GM18520 (cell line): ENCODE measurements around the gene DCST1.

ENCODE experiments used
- ATAC-seq: cut with Tn5 transposase; IDR thresholded peaks from one replicate; pipeline ENCODE4 v1.9.1; 2021; ENCODE audit not compliant: unreplicated experiment

DCST1 gene

GRCh38 chr1:155000726-155001424 lies 32.7 kb upstream of the DCST1 start:
- peak; percentile 30 for ATAC-seq

- ATAC-seq, result no peak
These were observed 32.3 kb upstream of the DCST1 start for GRCh38 chr1:155001425-155001674.

DNA sequence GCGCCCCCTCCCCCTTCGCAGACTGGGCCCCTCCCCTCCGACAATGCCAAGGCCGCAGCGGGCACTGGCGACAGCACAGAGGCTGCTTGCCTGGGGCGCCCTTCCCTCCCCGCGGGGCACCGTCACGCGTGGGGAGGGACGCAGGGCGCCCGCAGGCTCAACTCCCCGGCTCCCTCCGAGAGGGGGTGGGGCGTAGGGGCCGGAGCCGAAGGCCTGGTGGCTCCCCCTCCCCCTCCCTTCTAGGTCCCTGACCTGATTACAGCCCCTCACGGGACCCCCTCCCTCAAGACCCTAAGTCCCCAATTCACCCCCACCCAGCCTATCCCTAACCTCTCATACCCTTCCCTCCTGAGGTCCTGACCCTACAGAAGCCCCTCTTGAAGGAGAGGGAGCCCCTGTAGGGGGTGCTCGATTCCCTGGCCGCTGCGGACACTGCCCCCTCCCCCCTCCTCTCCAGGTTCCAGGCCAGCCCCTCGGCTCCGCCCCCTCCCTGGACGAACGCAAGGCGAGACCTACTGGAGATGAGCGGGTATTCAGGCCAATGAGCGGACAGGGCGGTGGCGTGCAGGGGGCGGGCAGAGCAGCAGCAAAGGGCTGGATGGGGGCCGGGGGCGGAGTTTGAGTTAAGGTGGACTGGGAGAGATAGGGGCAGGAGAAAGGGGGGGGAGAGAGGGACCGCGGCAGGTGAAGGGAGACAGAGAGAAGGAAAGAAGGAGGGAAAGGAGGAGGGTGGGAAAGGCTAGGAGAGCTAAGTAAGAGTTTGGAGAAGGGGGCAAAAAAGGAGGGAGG lies 31.8 kb upstream of the DCST1 start:
- peak; percentile 62 for ATAC-seq

DNA sequence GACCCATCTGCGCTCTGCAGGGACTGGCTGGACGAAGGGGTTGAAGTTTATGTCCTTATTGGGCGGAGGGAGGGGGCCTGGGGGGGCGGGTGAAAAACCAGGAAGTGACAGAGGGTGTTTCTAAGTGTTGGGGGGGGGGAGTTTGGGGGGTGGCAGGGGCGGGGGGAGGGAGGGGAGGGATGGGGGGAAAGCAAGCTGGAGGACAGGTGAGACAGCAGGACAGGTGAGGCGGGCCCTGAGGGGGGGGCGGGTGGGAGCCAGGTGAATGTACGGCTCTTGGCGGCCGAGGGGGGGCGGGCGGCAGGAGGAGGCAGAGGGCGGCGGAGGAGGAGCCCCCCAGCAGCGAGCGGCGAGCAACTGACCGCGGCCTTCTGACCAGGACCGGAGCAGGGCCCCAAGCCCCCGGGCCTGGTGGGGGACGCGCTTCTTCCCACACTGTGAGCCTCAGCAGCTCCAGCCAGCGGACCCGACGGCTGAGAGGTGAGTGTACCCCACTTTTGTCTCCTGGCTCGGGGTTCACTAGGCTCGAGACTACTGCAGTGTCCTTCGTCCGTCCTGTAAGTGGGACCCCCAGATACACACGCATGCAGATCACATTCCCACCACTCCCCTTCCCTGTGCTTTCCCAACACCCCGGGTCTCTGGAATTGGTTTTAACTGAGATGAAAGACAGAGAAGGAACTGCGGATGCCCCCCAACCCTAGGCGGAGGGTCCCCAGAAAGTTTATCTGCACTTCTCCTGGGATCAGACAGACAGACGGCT lies 31.0 kb upstream of the DCST1 start, which contains the start of gene ZBTB7B:
TSS of gene ZBTB7B (plus strand) at position 339 of the 763 bp plus-strand sequence. CDS start 11,859 bp downstream, outside the sequence.
- ATAC-seq, result no peak

DNA sequence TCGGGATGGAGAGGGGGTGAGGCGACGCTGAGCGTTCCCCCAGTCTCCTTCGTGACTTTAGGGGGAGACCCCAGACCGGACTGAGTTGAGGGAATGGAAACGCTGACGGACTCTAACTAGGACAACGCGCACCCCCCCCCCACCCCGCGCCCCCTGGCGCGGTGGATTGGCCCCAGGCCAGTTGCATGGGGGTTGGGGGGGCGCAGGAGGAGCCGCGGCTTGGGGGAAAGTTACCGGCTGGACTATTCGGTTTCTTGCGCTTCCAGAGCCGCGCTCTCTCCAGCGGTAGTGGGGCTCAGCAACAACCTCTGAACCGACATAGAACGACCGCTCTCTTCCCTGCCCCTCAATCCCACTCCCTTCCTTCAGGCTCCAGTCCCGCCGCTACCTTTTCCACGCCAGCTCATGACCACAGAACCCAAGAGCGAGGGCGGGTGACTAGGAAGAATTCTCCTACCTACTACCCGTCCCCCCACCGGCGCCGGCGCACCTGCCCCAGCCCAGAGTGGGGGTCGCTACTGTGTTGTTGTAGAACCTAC lies 30.3 kb upstream of the DCST1 start:
- ATAC-seq, result no peak

DNA sequence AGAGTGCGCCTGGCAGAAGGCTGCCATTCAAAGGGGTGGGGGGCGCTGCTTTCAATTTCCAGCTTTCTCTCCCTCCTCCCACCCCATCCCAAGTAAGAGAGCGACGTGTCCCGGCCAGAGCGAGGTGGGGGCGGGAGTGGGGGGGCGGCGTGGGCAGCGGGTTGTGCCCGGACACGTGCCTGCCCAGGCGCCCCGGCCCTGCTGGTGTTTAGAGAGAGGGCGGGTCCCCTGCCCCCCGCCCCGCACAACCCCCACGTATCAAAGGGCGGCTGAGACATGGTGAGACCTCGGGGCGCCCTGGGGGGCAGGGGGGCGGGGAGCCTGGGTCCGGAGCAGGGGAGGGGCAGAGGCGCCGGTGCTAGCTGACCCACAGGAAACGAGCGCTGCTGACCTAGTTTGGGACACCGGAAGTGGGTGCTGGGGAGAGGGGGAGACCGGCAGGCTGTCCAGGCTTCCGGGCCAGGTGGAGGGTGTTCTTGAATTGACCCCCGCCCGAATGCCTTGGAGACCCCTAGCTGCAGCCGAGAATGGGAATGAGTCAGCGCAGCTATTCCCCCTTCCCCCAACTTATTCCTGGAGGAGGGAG lies 29.8 kb upstream of the DCST1 start:
- no peak for ATAC-seq

- no peak for ATAC-seq
These were observed 29.1 kb upstream of the DCST1 start for GRCh38 chr1:155004352-155005075.

DNA sequence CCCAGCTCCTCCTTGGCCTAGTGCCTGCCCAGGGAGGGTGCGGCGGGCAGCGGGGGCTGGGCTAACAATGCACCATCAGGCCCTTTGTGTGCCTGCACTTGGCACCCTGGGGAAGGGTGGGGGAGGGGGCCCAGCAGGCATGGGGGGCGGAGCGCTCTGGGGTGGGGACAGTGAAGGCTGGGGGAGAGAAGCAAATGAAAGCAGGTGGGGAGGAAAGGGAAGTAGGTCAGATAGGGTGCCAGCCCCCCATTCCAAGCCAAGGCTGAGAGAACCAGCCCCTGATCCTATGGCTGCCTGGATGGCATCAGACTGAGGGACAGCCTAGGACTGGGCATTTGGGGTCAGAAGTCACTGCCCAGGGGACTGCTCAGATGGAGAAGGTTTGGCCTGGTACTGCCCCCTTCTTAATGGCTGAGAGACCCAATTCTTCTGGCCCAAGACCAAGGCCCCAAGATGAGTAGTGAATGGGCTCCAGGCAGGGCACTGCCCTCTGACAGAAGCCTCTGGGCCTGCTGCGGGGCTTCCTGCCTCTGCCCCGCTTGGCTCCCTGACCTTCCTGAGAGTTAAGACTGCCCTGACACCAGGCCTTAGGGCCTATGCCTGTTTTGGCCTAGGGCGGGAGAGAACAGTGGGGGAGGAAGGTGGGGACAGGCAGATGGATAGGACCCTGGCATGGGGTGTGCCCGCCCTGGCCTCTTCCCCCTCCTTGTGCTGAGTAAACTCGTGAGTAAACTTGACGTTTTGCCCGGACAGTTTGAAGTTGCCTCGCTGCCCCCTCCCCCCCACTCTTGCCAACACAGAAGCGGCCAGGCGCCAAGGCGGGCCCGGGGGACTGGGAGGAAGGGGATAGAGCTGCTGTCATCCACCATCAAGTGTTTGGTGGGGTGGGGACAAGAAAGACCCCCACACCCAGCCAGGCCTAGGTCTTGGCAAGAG lies 28.3 kb upstream of the DCST1 start:
- no peak for ATAC-seq

GRCh38 chr1:155006601-155007101 lies 27.0 kb upstream of the DCST1 start:
- no peak for ATAC-seq

GRCh38 chr1:155007251-155007828 lies 26.3 kb upstream of the DCST1 start:
- ATAC-seq, result no peak

DNA sequence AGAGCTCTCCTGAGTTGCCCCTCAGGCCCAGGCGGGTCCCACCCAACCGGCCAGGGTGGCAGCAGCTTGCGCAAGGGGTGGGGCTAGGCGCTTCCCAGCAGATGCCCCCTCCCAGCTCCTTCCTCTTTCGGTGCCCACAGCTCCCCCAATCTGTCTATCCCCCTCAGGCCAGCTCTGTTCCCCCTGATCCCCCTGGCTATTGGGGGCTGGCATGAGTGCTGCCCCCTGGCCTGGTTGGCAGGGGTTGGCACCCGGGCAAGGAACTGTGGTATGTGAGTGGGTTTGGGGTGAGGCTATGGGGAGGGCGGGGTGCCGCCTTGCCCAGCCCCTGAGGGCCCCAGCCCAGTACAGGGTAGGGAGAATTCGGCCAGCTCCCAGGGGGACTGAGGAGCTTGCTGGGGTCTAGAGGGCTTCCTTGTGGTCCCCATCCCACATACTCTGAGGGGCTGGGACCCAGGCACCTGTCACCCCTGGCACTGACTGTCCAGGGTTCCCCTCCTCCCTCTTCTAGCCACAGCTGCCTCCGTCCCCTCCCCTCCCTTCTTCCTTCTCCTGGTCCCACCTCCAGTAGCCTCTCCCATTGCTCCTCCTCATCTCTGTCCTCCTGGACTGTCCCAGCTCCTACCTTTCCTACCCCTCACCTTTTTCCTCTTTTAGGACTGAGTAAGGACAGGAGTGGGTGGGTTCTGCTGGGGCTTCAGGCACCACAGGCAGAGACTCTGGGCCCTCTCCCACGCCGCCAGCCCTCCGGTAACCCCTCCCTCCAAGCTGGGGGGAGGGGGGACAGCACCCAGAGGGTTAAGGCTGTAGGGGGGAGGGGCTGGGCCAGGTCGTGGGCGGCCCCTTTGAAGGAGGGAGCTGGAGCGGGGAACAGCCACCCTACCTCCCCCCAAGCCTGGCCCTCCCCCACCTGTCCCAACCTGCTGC lies 25.3 kb upstream of the DCST1 start:
- ATAC-seq, result no peak

- no peak for ATAC-seq
These were observed 24.4 kb upstream of the DCST1 start for GRCh38 chr1:155009221-155009711.

GRCh38 chr1:155009742-155010141 lies 23.9 kb upstream of the DCST1 start:
- no peak for ATAC-seq

GRCh38 chr1:155010211-155010918 lies 23.3 kb upstream of the DCST1 start:
- ATAC-seq, result no peak

DNA sequence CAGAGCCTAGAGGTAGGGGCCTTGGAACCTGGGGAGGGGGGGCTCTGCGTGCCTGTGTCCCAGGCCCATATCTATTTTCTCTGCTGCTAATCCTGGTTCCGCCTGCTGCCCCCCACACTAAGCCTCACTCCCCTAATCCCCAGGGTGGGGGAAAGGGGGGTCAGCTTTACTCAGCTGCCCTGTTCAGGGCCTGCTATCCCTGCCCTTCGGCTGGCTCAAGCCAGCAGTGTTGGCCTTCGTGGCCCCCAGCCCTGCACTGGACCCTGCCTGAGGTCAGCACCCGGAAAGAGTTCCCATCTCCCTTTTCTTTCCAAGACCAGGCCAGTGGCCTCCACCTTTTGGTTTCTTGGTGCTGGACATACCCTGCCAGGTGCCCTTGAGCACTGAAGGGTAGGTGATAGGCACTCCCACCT lies 22.6 kb upstream of the DCST1 start:
- ATAC-seq, result no peak

- ATAC-seq, result no peak
These were observed 22.1 kb upstream of the DCST1 start for GRCh38 chr1:155011437-155012025.
